Neural progenitor cell (in vitro differentiated cells): ENCODE data around the gene MISP3.

Source experiments
- CTCF ChIP-seq: fragments of 200-600 bp; sonication (generic); IDR thresholded peaks from 2 replicates; pipeline ENCODE4 v1.5.1; 2017; ENCODE audit warnings: antibody characterized with exemption, mild to moderate bottlenecking
- EZH2phosphoT487 ChIP-seq: fragments of 200-600 bp; sonication (generic); IDR thresholded peaks from 2 replicates; pipeline ENCODE4 v1.6.1; 2017; ENCODE audit warnings: antibody characterized with exemption

GRCh38 chr19:14091081-14091812 lies 18.7 kb downstream of the MISP3 start:
- TF ChIP-seq CTCF, result peak; percentile 22
- no peak for TF ChIP-seq EZH2phosphoT487
